ENCODE data around the gene PTBP2. TPM values are rescaled to one million over a fixed set of nuclear protein-coding genes. Genes with fewer than 3 reads are reported as not detected.
"Not testable (repeated sequence)": the region's sequence is repeated elsewhere in the genome, so short reads cannot be mapped to it uniquely, and the experiment has no call there.

Gene PTBP2
- total RNA-seq, 1 donor from 2014 or later, result 17.7 TPM

DNA sequence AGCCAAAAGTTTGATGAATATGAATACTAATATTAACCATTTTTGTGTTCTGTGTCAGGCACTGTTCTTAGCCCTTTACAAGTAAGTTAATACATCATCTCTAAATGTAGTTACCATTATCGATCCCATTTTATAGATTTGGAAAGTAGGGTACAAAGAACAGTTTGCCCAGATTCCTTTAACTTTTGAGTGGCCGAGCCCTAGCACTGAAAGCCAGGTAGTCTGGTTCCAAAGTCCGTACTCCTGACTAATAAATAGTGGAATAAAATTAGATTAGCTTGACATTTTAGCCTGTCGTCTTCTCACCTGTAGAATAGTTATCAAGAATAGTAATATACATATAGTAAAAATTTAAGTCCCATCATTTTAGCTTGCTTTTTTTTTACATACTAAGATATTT, 70.6 kb downstream of the PTBP2 start:
- intact Hi-C loops (cut with micrococcal nuclease), result no loop called here
- DNase-seq (ENCODE audit: low spot score), result no peak
- Mint-ChIP-seq H3K4me3 (no peak overlapping the region), H3K36me3 (ENCODE audit: low read depth) (peaks cover 36% of the 10 kb centered on the region), H3K27me3 (ENCODE audit: insufficient read depth) (no peaks in the 10 kb centered on the region), H3K27ac (no peak overlapping the region), H3K9me3 (no peaks in the 10 kb centered on the region), H3K4me1 (ENCODE audit: low read depth) (no peaks in the 10 kb centered on the region)

DNA sequence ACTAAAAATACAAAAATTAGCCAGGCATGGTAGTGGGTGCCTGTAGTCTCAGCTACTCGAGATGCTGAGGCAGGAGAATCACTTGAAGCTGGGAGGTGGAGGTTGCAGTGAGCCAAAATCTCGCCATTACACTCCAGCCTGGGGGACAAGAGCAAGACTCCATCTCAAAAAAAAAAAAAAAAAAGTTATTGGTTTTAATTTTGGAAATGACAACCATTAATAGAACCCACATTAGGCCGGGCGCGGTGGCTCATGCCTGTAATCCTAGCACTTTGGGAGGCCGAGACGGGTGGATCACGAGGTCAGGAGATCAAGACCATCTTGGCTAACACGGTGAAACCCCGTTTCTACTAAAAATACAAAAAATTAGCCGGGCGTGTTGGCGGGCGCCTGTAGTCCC, 80.1 kb downstream of the PTBP2 start:
- H3K4me3 Mint-ChIP-seq; H3K27ac Mint-ChIP-seq; H3K9me3 Mint-ChIP-seq; H3K27me3 Mint-ChIP-seq (ENCODE audit: insufficient read depth); DNase-seq (ENCODE audit: low spot score); H3K4me1 Mint-ChIP-seq (ENCODE audit: low read depth); intact Hi-C loops (cut with micrococcal nuclease): not testable (repeated sequence)
- peaks cover 25% of the 10 kb centered on the region for H3K36me3 Mint-ChIP-seq (ENCODE audit: low read depth)

DNA sequence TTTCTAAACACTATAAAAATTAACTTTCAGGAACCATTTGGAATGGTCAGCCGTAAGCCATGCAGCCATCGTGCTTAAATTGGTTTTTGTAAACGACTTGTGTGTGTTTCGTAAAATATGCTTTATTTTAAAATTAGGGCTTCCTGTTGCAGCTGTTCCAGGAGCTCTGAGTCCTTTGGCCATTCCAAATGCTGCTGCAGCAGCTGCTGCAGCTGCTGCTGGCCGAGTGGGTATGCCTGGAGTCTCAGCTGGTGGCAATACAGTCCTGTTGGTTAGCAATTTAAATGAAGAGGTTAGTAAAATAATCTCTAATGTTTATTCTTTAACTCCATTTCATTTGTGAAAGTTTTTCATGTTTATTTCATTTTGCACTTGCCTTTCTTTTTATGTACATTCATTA, 83.1 kb downstream of the PTBP2 start:
- Mint-ChIP-seq H3K27me3 (ENCODE audit: insufficient read depth) (no peaks in the 10 kb centered on the region), H3K4me3 (no peak overlapping the region), H3K9me3 (no peaks in the 10 kb centered on the region), H3K27ac (no peak overlapping the region), H3K36me3 (ENCODE audit: low read depth) (peaks cover 24% of the 10 kb centered on the region), H3K4me1 (ENCODE audit: low read depth) (no peaks in the 10 kb centered on the region)
- intact Hi-C loops (cut with micrococcal nuclease), result loop anchor here (5.0 kb wide), 1 partner anchor 82 kb away; the partner anchor contains the start of gene PTBP2
- no peak for DNase-seq (ENCODE audit: low spot score)

DNA sequence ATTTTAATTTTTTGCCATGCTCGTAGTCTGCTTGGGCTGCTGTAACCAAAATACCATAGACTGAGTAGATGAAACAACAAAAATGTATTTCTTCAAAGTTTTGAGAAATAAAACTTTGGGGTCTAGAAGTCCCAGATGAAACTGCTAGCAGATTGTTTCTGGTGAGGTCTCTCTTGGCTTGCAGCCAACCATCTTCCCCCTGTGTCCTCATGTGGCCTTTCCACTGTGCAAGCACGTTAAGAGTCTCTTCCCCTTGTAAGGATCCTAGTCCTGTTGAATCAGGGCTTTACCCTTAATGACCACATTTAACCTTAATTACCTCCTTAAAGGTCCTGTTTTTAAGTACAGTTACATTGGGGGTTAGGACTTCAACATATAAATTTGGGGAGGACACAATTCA, 86.6 kb downstream of the PTBP2 start:
- Mint-ChIP-seq H3K4me1 (ENCODE audit: low read depth) (no peaks in the 10 kb centered on the region), H3K9me3 (no peaks in the 10 kb centered on the region), H3K27me3 (ENCODE audit: insufficient read depth) (no peaks in the 10 kb centered on the region), H3K4me3 (no peak overlapping the region), H3K27ac (no peak overlapping the region), H3K36me3 (ENCODE audit: low read depth) (peaks cover 30% of the 10 kb centered on the region)
- DNase-seq (ENCODE audit: low spot score), result no peak
- intact Hi-C loops (cut with micrococcal nuclease), result loop anchor here (5.0 kb wide), 1 partner anchor 86 kb away; the partner anchor contains the start of gene PTBP2

DNA sequence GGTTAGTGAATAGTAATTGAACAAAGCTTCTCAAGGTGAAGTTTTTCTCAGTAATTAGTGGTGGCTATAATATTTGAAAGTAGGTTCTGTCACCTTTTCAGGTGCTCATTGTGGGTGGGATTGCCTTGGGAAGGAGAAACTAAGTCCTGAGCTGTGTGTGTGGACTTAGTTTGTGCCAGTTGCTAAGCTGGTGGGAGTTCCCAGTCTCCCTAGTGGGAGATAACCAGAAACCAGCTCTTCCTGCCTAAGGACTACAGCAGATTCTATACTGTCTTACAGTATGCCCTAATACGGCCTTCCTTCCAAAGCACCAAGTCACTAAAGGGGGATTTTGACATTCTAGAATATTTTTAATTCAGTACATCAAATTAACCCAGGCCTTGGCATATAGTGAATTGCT, 94.3 kb downstream of the PTBP2 start:
- Mint-ChIP-seq H3K27ac (no peak overlapping the region), H3K36me3 (ENCODE audit: low read depth) (peaks cover 18% of the 10 kb centered on the region), H3K9me3 (no peaks in the 10 kb centered on the region), H3K4me3 (no peak overlapping the region), H3K27me3 (ENCODE audit: insufficient read depth) (no peaks in the 10 kb centered on the region), H3K4me1 (ENCODE audit: low read depth) (peaks cover 5% of the 10 kb centered on the region)
- DNase-seq (ENCODE audit: low spot score), result no peak
- intact Hi-C loops (cut with micrococcal nuclease), result no loop called here

DNA sequence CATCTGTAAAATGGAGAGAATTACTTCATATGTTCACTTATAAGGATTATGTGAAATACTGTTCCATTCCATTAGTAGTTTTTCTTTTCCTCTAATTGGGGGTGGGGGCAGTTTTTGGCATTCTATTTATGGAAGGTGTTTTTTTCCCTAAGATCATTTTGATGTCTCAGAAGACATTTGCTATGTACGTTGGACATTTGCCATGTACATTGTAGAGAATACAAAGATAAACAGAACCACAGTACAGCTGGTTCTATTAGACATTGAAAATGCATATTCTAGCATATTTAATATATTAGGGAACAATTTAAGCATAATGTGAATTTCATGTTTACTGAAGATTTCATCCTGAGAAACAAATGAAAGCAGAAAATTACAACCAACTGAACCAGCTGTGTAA, 98.5 kb downstream of the PTBP2 start:
- no peak for DNase-seq (ENCODE audit: low spot score)
- H3K9me3 Mint-ChIP-seq, result no peaks in the 10 kb centered on the region
- peaks cover 14% of the 10 kb centered on the region for H3K36me3 Mint-ChIP-seq (ENCODE audit: low read depth)
- no peak overlapping the region for H3K27ac Mint-ChIP-seq
- intact Hi-C loops (cut with micrococcal nuclease), result no loop called here
- H3K4me3 Mint-ChIP-seq, result no peak overlapping the region
- H3K4me1 Mint-ChIP-seq (ENCODE audit: low read depth), result peaks cover 6% of the 10 kb centered on the region
- no peaks in the 10 kb centered on the region for H3K27me3 Mint-ChIP-seq (ENCODE audit: insufficient read depth)

DNA sequence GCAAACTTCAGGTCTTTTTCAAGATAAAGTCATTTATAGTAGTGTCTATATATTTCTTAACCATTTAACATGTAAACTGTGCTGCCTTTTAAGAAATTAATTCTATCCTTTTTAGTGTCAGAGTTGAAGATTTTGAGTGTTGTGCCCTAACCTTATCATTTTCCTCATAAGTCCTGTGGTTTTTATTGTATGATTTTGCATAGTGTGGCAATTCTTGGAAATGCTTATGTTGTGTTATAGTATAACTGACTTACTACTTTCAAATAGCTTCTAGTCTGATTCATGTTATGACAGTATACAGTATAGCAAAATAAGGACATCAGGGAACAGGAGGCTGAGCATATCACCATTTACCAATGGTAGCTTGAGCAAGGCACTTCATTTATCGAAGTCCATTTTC, 99.1 kb downstream of the PTBP2 start:
- peaks cover 6% of the 10 kb centered on the region for H3K4me1 Mint-ChIP-seq (ENCODE audit: low read depth)
- H3K9me3 Mint-ChIP-seq, result no peaks in the 10 kb centered on the region
- no peaks in the 10 kb centered on the region for H3K27me3 Mint-ChIP-seq (ENCODE audit: insufficient read depth)
- H3K27ac Mint-ChIP-seq, result no peak overlapping the region
- intact Hi-C loops (cut with micrococcal nuclease), result no loop called here
- peaks cover 14% of the 10 kb centered on the region for H3K36me3 Mint-ChIP-seq (ENCODE audit: low read depth)
- no peak overlapping the region for H3K4me3 Mint-ChIP-seq
- DNase-seq (ENCODE audit: low spot score), result no peak

DNA sequence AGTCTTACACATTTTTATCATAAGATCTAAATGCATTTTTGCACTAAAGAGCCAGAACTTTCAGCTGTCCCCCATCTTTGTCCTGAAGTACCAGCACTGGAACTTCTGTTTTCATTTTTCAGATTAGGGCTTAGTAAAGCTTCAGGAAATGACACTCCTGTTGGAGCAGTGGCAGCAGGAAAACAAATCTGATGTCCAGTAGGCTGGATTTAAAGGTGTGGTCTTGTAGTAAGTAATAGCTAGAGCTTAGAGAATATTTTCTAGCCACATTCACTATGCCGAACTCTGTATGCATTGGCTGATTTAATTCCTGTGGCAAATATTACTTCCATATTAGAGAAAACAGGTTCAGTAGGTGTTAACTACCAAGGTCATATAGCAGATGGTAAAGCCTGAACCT, 103.6 kb downstream of the PTBP2 start:
- Mint-ChIP-seq H3K9me3 (no peaks in the 10 kb centered on the region), H3K4me1 (ENCODE audit: low read depth) (peaks cover 6% of the 10 kb centered on the region), H3K27ac (no peak overlapping the region), H3K27me3 (ENCODE audit: insufficient read depth) (no peaks in the 10 kb centered on the region), H3K4me3 (no peak overlapping the region), H3K36me3 (ENCODE audit: low read depth) (peaks cover 12% of the 10 kb centered on the region)
- DNase-seq (ENCODE audit: low spot score), result no peak
- intact Hi-C loops (cut with micrococcal nuclease), result no loop called here

DNA sequence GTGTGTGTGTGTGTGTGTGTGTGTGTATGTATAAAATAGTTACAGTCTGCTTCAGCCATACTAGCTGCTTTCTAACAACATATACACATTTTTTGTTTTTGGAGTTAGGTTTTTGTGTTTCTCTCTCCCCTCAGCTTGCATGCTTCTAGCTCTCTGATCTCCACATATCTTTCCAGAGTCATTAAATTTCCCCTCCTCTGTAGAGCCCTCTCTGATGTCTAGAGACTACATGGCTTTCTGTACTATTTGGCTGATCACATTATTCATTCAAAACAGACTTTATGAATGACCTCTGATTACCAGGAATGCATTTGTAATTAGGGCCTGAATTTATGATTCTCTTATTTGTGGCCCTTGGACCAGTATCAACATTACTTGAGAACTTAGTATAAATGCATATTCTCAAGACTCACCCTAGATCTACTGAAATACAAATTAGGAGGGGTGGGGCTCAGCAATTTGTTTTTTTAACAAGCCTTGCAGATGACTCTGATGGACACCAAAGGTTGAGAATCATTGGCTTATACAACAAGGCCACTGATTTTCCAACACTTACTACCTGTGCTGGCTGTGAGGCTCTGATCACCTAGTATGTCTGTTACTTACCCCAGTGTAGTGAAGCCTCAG, 104.5 kb downstream of the PTBP2 start:
- no peaks in the 10 kb centered on the region for H3K4me1 Mint-ChIP-seq (ENCODE audit: low read depth)
- no peaks in the 10 kb centered on the region for H3K27me3 Mint-ChIP-seq (ENCODE audit: insufficient read depth)
- H3K27ac Mint-ChIP-seq, result no peak overlapping the region
- intact Hi-C loops (cut with micrococcal nuclease), result no loop called here
- no peaks in the 10 kb centered on the region for H3K9me3 Mint-ChIP-seq
- H3K4me3 Mint-ChIP-seq, result no peak overlapping the region
- peaks cover 7% of the 10 kb centered on the region for H3K36me3 Mint-ChIP-seq (ENCODE audit: low read depth)
- DNase-seq (ENCODE audit: low spot score), result no peak

DNA sequence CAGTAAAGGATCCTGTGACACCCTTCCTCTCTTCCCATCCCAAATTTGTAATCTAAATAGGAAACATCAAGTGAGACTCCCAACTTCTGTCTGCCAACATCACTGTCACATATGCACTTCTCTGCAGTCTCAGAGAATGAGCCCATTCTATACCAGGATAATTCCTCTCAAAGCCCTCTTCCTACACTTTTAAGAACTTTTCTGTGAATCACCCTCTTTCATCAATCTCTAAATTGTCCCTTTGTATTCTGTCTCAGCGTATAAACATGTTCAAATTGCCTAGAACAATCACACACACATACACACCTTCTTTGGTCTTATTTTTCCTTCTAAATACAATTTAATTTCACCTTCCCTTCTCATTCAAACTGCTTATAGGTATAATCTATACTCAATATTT, 111.8 kb downstream of the PTBP2 start:
- Mint-ChIP-seq H3K4me3 (no peak overlapping the region), H3K36me3 (ENCODE audit: low read depth) (no peaks in the 10 kb centered on the region), H3K4me1 (ENCODE audit: low read depth) (no peaks in the 10 kb centered on the region), H3K27me3 (ENCODE audit: insufficient read depth) (no peaks in the 10 kb centered on the region), H3K9me3 (no peaks in the 10 kb centered on the region), H3K27ac (no peak overlapping the region)
- no peak for DNase-seq (ENCODE audit: low spot score)
- intact Hi-C loops (cut with micrococcal nuclease), result no loop called here

DNA sequence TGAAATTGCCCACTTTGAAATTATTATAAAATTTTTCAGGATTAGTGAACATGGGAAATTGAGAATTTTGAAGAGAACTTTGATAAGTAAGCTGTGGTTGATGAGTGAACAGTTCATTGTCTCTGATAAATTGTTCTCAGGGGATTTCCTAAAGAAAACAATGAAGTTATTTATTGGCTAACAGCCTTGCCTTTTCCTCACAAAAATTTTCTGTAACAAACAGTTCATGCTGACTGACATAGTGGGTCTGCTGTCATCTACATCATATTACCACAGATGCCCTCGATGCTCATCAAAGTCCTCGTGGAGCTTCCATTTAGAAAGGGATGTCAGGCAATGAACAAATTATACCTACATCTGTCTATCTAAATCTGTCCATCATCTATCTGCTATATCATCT, 113.4 kb downstream of the PTBP2 start:
- no peaks in the 10 kb centered on the region for H3K27me3 Mint-ChIP-seq (ENCODE audit: insufficient read depth)
- DNase-seq (ENCODE audit: low spot score), result no peak
- no peak overlapping the region for H3K27ac Mint-ChIP-seq
- no peaks in the 10 kb centered on the region for H3K9me3 Mint-ChIP-seq
- no peak overlapping the region for H3K4me3 Mint-ChIP-seq
- H3K4me1 Mint-ChIP-seq (ENCODE audit: low read depth), result no peaks in the 10 kb centered on the region
- intact Hi-C loops (cut with micrococcal nuclease), result no loop called here
- H3K36me3 Mint-ChIP-seq (ENCODE audit: low read depth), result no peaks in the 10 kb centered on the region

DNA sequence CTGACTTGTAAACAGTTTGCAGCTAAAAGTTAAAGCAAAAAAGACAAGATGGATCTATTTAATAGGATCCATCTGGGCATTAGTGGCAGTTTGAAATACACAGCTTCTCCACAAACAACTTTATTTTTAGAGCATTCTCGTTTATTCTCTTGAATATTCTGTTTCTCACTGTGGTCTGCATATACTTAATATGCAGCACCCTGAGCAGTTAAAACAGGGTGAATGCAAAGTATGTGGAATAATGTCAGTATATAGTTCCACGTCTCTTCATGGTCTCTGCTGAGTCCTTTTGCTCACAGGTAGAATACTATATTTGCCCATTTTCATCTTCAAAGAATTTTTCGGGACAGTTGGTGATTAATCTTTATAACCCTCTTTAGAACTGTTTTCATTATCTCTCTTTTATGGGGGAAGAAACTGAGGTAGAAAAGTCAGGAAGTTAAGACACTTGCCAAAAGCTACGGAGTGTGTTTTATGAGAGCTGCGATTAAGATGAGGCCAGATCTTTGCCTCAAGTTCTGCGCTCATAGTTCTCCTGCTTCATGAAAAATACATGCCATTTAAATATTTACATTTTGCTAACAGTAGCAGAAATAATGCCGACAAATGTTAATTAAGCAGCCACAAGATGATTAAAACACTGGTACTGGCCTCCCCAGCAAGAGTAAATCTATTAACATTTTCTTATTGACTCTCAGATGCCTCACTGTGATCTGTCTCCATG, 115.6 kb downstream of the PTBP2 start:
- no peak for DNase-seq (ENCODE audit: low spot score)
- no peak overlapping the region for H3K4me3 Mint-ChIP-seq
- intact Hi-C loops (cut with micrococcal nuclease), result no loop called here
- H3K9me3 Mint-ChIP-seq, result no peaks in the 10 kb centered on the region
- no peak overlapping the region for H3K27ac Mint-ChIP-seq
- no peaks in the 10 kb centered on the region for H3K27me3 Mint-ChIP-seq (ENCODE audit: insufficient read depth)
- no peaks in the 10 kb centered on the region for H3K36me3 Mint-ChIP-seq (ENCODE audit: low read depth)
- H3K4me1 Mint-ChIP-seq (ENCODE audit: low read depth), result no peaks in the 10 kb centered on the region

DNA sequence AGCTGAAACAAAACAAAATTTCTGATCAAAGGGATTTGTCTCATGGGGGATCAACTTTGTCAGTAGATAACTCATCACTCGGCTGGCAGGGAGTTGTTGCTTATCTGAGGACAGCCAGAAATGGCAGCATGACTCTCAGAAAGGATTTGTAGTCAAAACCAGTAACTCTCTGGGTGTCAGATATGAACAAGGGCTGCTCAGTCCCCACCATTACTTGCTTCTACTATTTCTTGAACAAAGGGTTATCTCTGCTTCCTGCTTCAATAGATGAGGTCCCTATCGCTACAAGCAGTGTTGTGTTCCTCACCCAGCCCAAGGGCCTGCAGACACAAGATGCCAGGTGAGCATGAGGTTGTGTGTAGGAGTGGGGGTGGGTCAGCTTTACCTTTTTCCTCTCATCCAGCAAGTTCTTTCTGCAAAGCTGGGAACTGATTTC, 116.2 kb downstream of the PTBP2 start:
- no peaks in the 10 kb centered on the region for H3K27me3 Mint-ChIP-seq (ENCODE audit: insufficient read depth)
- no peak for DNase-seq (ENCODE audit: low spot score)
- no peaks in the 10 kb centered on the region for H3K9me3 Mint-ChIP-seq
- H3K4me1 Mint-ChIP-seq (ENCODE audit: low read depth), result no peaks in the 10 kb centered on the region
- H3K4me3 Mint-ChIP-seq, result no peak overlapping the region
- intact Hi-C loops (cut with micrococcal nuclease), result no loop called here
- H3K27ac Mint-ChIP-seq, result no peak overlapping the region
- H3K36me3 Mint-ChIP-seq (ENCODE audit: low read depth), result no peaks in the 10 kb centered on the region
